H1 (cell line): Measurements from ENCODE around the gene DIP2C. TPM values are rescaled to one million over a fixed set of nuclear protein-coding genes. Genes with fewer than 3 reads are reported as not detected.

Experiments used
- CTCF ChIA-PET: fragments of 300-600 bp; sonication (Branson Sonifier 250); formaldehyde crosslinking; loops from one replicate; lab custom pipeline; 2021; ENCODE audit not compliant: partially characterized antibody; lab: Charles Lee
- POLR2A ChIA-PET: fragments of 300-600 bp; sonication (Branson Sonifier 250); formaldehyde crosslinking; loops from one replicate; lab custom pipeline; 2021; ENCODE audit warnings: inconsistent platforms; ENCODE audit not compliant: partially characterized antibody; lab: Charles Lee
- DNase-seq, 2 experiments: peaks; one replicate each; pipeline versions ENCODE4 v3.0.0 to v3.0.0-alpha.2; 2010 to 2022; ENCODE audit warnings: low spot score in 2 of 2, low read depth in 1 of 2, mixed read lengths in 1 of 2
- FAIRE-seq: peaks from 2 replicates; lab custom pipeline; 2011; peaks lifted over from hg19 to GRCh38; lab: Jason Lieb, UNC
- H2AFZ ChIP-seq: 2 replicates; pipeline ENCODE4 v1.8.1; 2012; ENCODE audit warnings: low read length, inconsistent platforms
- H2AK5ac ChIP-seq: 2 replicates; pipeline ENCODE4 v1.6.1; 2013; ENCODE audit warnings: low read depth, low read length
- H2BK120ac ChIP-seq: replicated peaks from 2 replicates; pipeline ENCODE3; 2013; ENCODE audit warnings: low read depth, low read length, inconsistent platforms
- H2BK12ac ChIP-seq: 2 replicates; pipeline ENCODE4 v1.6.1; 2013; ENCODE audit warnings: low read depth, low read length
- H2BK15ac ChIP-seq: 2 replicates; pipeline ENCODE4 v1.6.1; 2013; ENCODE audit warnings: low read length
- H2BK20ac ChIP-seq: 2 replicates; pipeline ENCODE4 v1.6.1; 2013; ENCODE audit warnings: low read length
- H2BK5ac ChIP-seq: 2 replicates; pipeline ENCODE4 v1.6.1; 2013; ENCODE audit warnings: low read depth, low read length
- H3K14ac ChIP-seq: 2 replicates; pipeline ENCODE4 v1.6.1; 2013; ENCODE audit warnings: inconsistent platforms; ENCODE audit not compliant: insufficient read length
- H3K18ac ChIP-seq: 2 replicates; pipeline ENCODE4 v1.6.1; 2013; ENCODE audit warnings: low read length; ENCODE audit errors: extremely low read depth
- H3K23ac ChIP-seq: 2 replicates; pipeline ENCODE4 v1.6.1; 2013; ENCODE audit warnings: inconsistent platforms; ENCODE audit not compliant: insufficient read length
- H3K23me2 ChIP-seq: 2 replicates; pipeline ENCODE4 v1.6.1; 2013; ENCODE audit warnings: low read depth, low read length
- H3K27ac ChIP-seq: 2 replicates; pipeline ENCODE4 v1.6.1; 2011; ENCODE audit warnings: low read depth, low read length, inconsistent platforms
- H3K27me3 ChIP-seq, 4 experiments: replicated peaks in 1 of 4; 1 replicate in 1 of 4; 2 replicates in 3 of 4; pipeline versions ENCODE4 v1.6.1 to v1.8.1; 2011 to 2013; ENCODE audit warnings: low read length in 3 of 4, mild to moderate bottlenecking in 3 of 4, inconsistent platforms in 2 of 4, mixed read lengths in 2 of 4, moderate library complexity in 1 of 4; ENCODE audit not compliant: control insufficient read depth in 3 of 4, insufficient read depth in 3 of 4; ENCODE audit errors: extremely low read depth in 1 of 4
- H3K36me3 ChIP-seq, 4 experiments: 2 replicates each; pipeline versions ENCODE4 v1.6.1 to v1.8.1; 2011 to 2013; ENCODE audit warnings: mild to moderate bottlenecking in 4 of 4, low read length in 3 of 4, moderate library complexity in 2 of 4, control low read depth in 1 of 4, inconsistent platforms in 1 of 4; ENCODE audit not compliant: insufficient read depth in 4 of 4, control insufficient read depth in 2 of 4
- H3K4ac ChIP-seq: replicated peaks from 2 replicates; pipeline ENCODE3; 2013; ENCODE audit warnings: low read length, low read depth, mixed read lengths, inconsistent platforms; ENCODE audit not compliant: insufficient read length
- H3K4me1 ChIP-seq, 4 experiments: replicated peaks in 1 of 4; 1 replicate in 1 of 4; 2 replicates in 3 of 4; pipeline versions ENCODE4 v1.6.1 to v1.8.1; 2011 to 2013; ENCODE audit warnings: low read length in 3 of 4, inconsistent platforms in 2 of 4, mixed read lengths in 1 of 4; ENCODE audit not compliant: insufficient read depth in 4 of 4, control insufficient read depth in 3 of 4
- H3K4me2 ChIP-seq, 2 experiments: 2 replicates each; pipeline versions ENCODE4 v1.6.1 to v1.8.1; 2011 to 2013; ENCODE audit warnings: low read depth in 2 of 2, low read length in 2 of 2, control low read depth in 1 of 2, inconsistent platforms in 1 of 2, mild to moderate bottlenecking in 1 of 2; ENCODE audit not compliant: insufficient read depth in 1 of 2
- H3K4me3 ChIP-seq, 4 experiments: fragments of 200-600, 300-600 bp in 1 of 4; sonication (generic), shearing (Covaris generic), sonication (Bioruptor Twin) in 1 of 4; 2 replicates each; pipeline versions ENCODE4 v1.5.1 to v1.8.1; 2011 to 2016; ENCODE audit warnings: low read length in 4 of 4, low read depth in 3 of 4, control low read depth in 2 of 4, inconsistent platforms in 2 of 4, mild to moderate bottlenecking in 2 of 4, mixed read lengths in 1 of 4, moderate library complexity in 1 of 4; ENCODE audit not compliant: insufficient read depth in 2 of 4; ENCODE audit errors: extremely low read depth in 1 of 4
- H3K56ac ChIP-seq: replicated peaks from 2 replicates; pipeline ENCODE3; 2013; ENCODE audit warnings: low read depth, mild to moderate bottlenecking, mixed read lengths, low read length, inconsistent platforms; ENCODE audit not compliant: insufficient read length
- H3K79me1 ChIP-seq: 2 replicates; pipeline ENCODE4 v1.6.1; 2013; ENCODE audit warnings: low read depth, low read length, control low read depth
- H3K79me2 ChIP-seq, 2 experiments: 2 replicates each; pipeline versions ENCODE4 v1.6.1 to v1.8.1; 2012 to 2013; ENCODE audit warnings: low read length in 2 of 2, mild to moderate bottlenecking in 2 of 2, inconsistent platforms in 1 of 2; ENCODE audit not compliant: insufficient read depth in 2 of 2, control insufficient read depth in 1 of 2
- H3K9ac ChIP-seq, 4 experiments: replicated peaks in 1 of 4; 1 replicate in 1 of 4; 2 replicates in 3 of 4; pipeline versions ENCODE4 v1.6.1 to v1.8.1; 2011 to 2013; ENCODE audit warnings: low read depth in 3 of 4, low read length in 3 of 4, control low read depth in 2 of 4, mild to moderate bottlenecking in 2 of 4, moderate library complexity in 2 of 4, inconsistent platforms in 1 of 4; ENCODE audit errors: extremely low read depth in 1 of 4
- H3K9me3 ChIP-seq, 2 experiments: 2 replicates each; pipeline versions ENCODE4 v1.6.1 to v1.8.1; 2012 to 2013; ENCODE audit warnings: mild to moderate bottlenecking in 2 of 2, moderate library complexity in 2 of 2, control low read depth in 1 of 2, inconsistent platforms in 1 of 2, low read depth in 1 of 2, low read length in 1 of 2, mixed read lengths in 1 of 2; ENCODE audit not compliant: insufficient read depth in 2 of 2
- H4K20me1 ChIP-seq, 2 experiments: replicated peaks in 1 of 2; 2 replicates each; pipeline versions ENCODE3 to v1.8.1; 2011 to 2013; ENCODE audit warnings: inconsistent platforms in 2 of 2, low read length in 2 of 2, mild to moderate bottlenecking in 1 of 2; ENCODE audit not compliant: insufficient read depth in 2 of 2, control insufficient read depth in 1 of 2
- H4K5ac ChIP-seq: 2 replicates; pipeline ENCODE4 v1.6.1; 2013; ENCODE audit warnings: low read length, low read depth, mixed read lengths, inconsistent platforms; ENCODE audit not compliant: insufficient read length
- H4K8ac ChIP-seq: 2 replicates; pipeline ENCODE4 v1.8.0; 2013; ENCODE audit warnings: mild to moderate bottlenecking, moderate library complexity, low read length, inconsistent platforms; ENCODE audit not compliant: insufficient read depth; ENCODE audit errors: extremely low read depth
- H4K91ac ChIP-seq: replicated peaks from 2 replicates; pipeline ENCODE3; 2013; ENCODE audit warnings: low read length, mixed read lengths, inconsistent platforms; ENCODE audit not compliant: insufficient read length
- ASH2L ChIP-seq: fragments of 200-600, 300-600 bp; sonication (generic); IDR thresholded peaks from one replicate; pipeline ENCODE4 v1.7.1; 2017; ENCODE audit warnings: low read length
- KDM5A ChIP-seq: fragments of 200-600 bp; IDR thresholded peaks from 2 replicates; pipeline ENCODE4 v1.7.1; 2012; ENCODE audit warnings: mild to moderate bottlenecking, low read length, inconsistent platforms, mixed read lengths
- RFX5 ChIP-seq: IDR thresholded peaks from 2 replicates; pipeline ENCODE4 v1.6.1; 2011; ENCODE audit warnings: low read depth, low read length, improper control_type of control experiment, borderline replicate concordance
- SAP30 ChIP-seq: fragments of 300-600 bp; sonication (generic); IDR thresholded peaks from 2 replicates; pipeline ENCODE4 v1.7.1; 2012; ENCODE audit warnings: low read length, moderate library complexity, mild to moderate bottlenecking, inconsistent platforms; ENCODE audit not compliant: insufficient read depth, insufficient replicate concordance
- SUZ12 ChIP-seq: fragments of 200-600 bp; sonication (generic); IDR thresholded peaks from 2 replicates; pipeline ENCODE4 v1.6.1; 2012; ENCODE audit warnings: mild to moderate bottlenecking, inconsistent platforms, low read length, moderate library complexity, mixed read lengths
- WGBS, 2 experiments: shearing (Covaris generic) in 1 of 2; methylation state at CpG; one replicate each; pipeline versions ENCODE4 v1.1.6 to v1.1.7; 2013 to 2015; ENCODE audit warnings: low lambda C conversion rate in 2 of 2, mixed read lengths in 2 of 2, inconsistent platforms in 1 of 2, low coverage in 1 of 2, missing lambda C conversion rate in 1 of 2; ENCODE audit not compliant: insufficient replicate concordance in 2 of 2, insufficient coverage in 1 of 2, insufficient read length in 1 of 2; ENCODE audit errors: extremely low coverage in 1 of 2, missing lambda C conversion rate in 1 of 2; 5-methylcytosine and 5-hydroxymethylcytosine counted together
- polyA plus RNA-seq, 7 experiments: library from polyadenylated mRNA; depleted of rRNA in 3 of 7; stranded (reverse) in 5 of 7; unstranded in 2 of 7; fragments of >200 nt in 5 of 7; fragments of 200-250 nt in 2 of 7; gene quantifications; 1 replicate in 5 of 7; 2 replicates in 1 of 7; 4 replicates in 1 of 7; pipeline versions ENCODE4 v1.2.1 to v1.2.3, GENCODE V29; 2011 to 2013; ENCODE audit warnings: missing spikeins in 2 of 7, mixed read lengths in 2 of 7
- total RNA-seq: library from RNA; stranded (reverse); fragmentation: NEBNext Ultra II Directional; extraction: Animal tissue kit (Norgen Biotek cat#: 25700); gene quantifications from 2 replicates; pipeline ENCODE4 v1.2.1, GENCODE V29; 2021

Gene DIP2C
- total and polyA plus RNA-seq, 2 of the 8 experiments (the other 6 are each of a cell fraction or from before 2014, with no cell fraction given): 3.8 to 9.3 TPM

DNA sequence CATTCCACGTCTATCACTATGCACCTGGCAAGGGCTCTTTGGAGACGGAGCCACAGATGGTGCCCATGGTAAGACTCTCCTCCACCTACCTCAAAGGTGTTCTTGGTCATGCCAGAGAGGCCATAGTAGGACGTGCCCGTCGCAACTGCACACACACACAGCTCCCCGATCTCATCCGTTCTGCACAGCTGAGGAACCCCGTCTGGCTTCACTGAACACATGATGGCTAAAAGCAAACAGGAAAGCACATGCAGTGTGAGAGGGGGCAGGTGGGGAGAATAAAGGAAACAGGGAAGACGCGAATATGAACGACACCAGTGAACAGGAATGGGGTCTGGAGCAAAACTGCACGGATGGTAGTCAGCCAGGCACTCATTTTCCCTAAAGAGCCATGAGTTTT is 323.3 kb downstream of the DIP2C start:
- no peak for FAIRE-seq
- Histone ChIP-seq H3K23ac (no peak overlapping the region), H4K91ac (no peak overlapping the region), H3K27ac (no peak overlapping the region), H4K5ac (no peak overlapping the region), H3K4me3 (no peak overlapping the region), H3K4me2 (no peak overlapping the region), H3K36me3 (no peaks in the 10 kb centered on the region; a peak in 2 of 8 replicates), H2BK12ac (no peak overlapping the region), H3K9me3 (no peaks in the 10 kb centered on the region), H3K4me1 (no peaks in the 10 kb centered on the region), H3K79me1 (no peaks in the 10 kb centered on the region), H3K4ac (no peak overlapping the region), H3K14ac (no peak overlapping the region), H3K27me3 (no peaks in the 10 kb centered on the region), H2AFZ (no peak overlapping the region), H3K23me2 (peaks cover 2% of the 10 kb centered on the region), H2BK20ac (no peak overlapping the region), H3K56ac (no peak overlapping the region), H3K9ac (no peak overlapping the region), H4K8ac (peak overlapping the region; percentile 20; the same call in 1 of the 2 replicates), H4K20me1 (no peaks in the 10 kb centered on the region), H3K18ac (no peak overlapping the region), H3K79me2 (no peaks in the 10 kb centered on the region), H2BK120ac (no peak overlapping the region), H2BK15ac (no peak overlapping the region), H2AK5ac (no peak overlapping the region), H2BK5ac (no peak overlapping the region; the same call in 1 of the 2 replicates)
- DNase-seq: no peak
- TF ChIP-seq SUZ12: no peak
- no peak for TF ChIP-seq ASH2L
- no peak for TF ChIP-seq RFX5
- no peak for TF ChIP-seq SAP30
- TF ChIP-seq KDM5A: no peak
- CTCF ChIA-PET: no interaction called here
- WGBS, 2 experiments: 96% methylated on average over 12 of the region's 12 CpGs; no CpG with 5 or more reads in 1 of the 2 experiments
- POLR2A ChIA-PET: no interaction called here
